Cardiac muscle cell (in vitro differentiated cells and primary cell): ENCODE data around the gene MRPS23. TPM values are rescaled to one million over a fixed set of nuclear protein-coding genes. Genes with fewer than 3 reads are reported as not detected.

ENCODE experiments used
- DNase-seq, 2 donors: peaks; one replicate each; pipeline versions ENCODE4 v3.0.0 to v3.0.0-alpha.2; 2010 to 2017; ENCODE audit warnings: low read depth in 1 of 2, low spot score in 1 of 2
- H3K27ac ChIP-seq: fragments of 200-600 bp; sonication (generic); 2 replicates; pipeline ENCODE4 v1.5.1; 2016
- H3K27me3 ChIP-seq: fragments of 200-600 bp; sonication (generic); 2 replicates; pipeline ENCODE4 v1.6.0; 2016; ENCODE audit warnings: control low read depth
- H3K36me3 ChIP-seq: fragments of 200-600 bp; sonication (generic); 2 replicates; pipeline ENCODE4 v1.5.1; 2016; ENCODE audit warnings: control low read depth
- H3K4me1 ChIP-seq: fragments of 200-600 bp; sonication (generic); 2 replicates; pipeline ENCODE4 v1.8.1; 2017; ENCODE audit warnings: low read depth, mild to moderate bottlenecking, mixed run types
- H3K4me3 ChIP-seq: fragments of 200-600 bp; sonication (generic); 2 replicates; pipeline ENCODE4 v1.5.1; 2016; ENCODE audit warnings: mild to moderate bottlenecking
- H3K9me3 ChIP-seq: fragments of 200-600 bp; sonication (generic); 2 replicates; pipeline ENCODE4 v1.5.1; 2017; ENCODE audit warnings: low read depth, mild to moderate bottlenecking, control low read depth
- CTCF ChIP-seq: IDR thresholded peaks from 2 replicates; pipeline ENCODE4 v1.5.1; 2012; ENCODE audit warnings: low read depth, mild to moderate bottlenecking, low read length
- polyA plus RNA-seq: library from polyadenylated mRNA; unstranded; fragments of >200 nt; fragmentation: Nextera tagmentation; extraction: Ambion mirVana; gene quantifications from 2 replicates; pipeline ENCODE4 v1.2.1, GENCODE V29; 2016
- total RNA-seq: library from RNA; depleted of rRNA; stranded (reverse); fragments of >200 nt; gene quantifications from 2 replicates; pipeline ENCODE4 v1.2.3, GENCODE V29; 2016

MRPS23 gene
- total and polyA plus RNA-seq, 2 experiments from 2014 or later = 24.4 to 87.9 TPM

DNA sequence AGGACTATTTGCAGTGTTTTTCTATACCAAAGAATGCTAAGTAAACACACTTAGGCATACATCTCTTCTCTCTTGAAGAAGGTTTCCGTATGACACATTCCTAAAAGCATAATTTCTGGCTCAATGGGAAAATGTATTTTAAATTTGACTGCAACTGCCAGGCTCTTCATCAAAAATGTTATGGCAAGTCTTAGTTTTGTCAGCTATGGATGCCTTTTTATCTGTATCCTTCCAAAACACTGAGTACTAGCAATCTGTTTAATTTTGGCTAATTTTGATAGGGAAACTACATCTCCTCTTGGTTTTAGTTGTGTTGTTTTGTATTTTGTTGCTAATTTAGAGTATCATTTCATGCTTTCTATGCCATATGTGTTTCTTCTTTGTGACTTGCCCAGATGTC lies 35.4 kb downstream of the MRPS23 start:
- Histone ChIP-seq H3K4me1 (no peaks in the 10 kb centered on the region), H3K36me3 (no peaks in the 10 kb centered on the region), H3K27ac (no peak overlapping the region), H3K27me3 (peaks cover 8% of the 10 kb centered on the region), H3K4me3 (no peak overlapping the region), H3K9me3 (no peaks in the 10 kb centered on the region)
- no peak for TF ChIP-seq CTCF
- DNase-seq = no peak

DNA sequence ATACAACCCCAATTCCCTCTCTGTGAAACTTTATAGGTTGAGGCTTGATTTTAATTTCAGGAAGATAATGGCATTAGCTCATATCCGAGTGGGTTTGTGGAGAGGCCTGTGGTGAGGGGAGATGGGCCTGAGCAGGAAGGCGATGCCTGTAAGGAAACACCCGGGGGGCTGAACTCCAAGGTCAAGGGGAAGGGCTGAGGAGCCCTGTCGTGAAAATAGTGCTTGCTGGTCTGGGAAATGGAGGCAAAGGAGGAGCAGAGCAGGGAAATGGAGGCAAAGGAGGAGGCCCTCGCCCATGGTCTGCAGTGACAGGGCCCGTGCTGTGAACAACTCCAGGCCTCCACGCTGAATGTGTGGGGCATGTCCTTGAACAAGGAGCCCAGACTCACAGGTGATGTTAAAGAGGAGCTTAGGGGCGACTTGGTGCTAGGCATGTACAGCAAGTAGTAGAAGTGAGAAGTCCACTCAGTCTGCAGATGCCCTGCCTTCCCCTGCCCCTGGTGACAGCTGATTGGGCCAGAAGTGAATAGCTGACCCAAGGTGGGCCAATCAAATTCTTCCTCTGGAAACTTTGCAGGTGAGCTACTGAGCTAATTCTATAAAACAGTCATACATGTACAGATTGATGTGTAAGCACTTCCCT lies 38.1 kb downstream of the MRPS23 start:
- no peak for DNase-seq
- Histone ChIP-seq H3K27ac (no peak overlapping the region), H3K36me3 (no peaks in the 10 kb centered on the region), H3K27me3 (peaks cover 12% of the 10 kb centered on the region), H3K4me3 (no peak overlapping the region), H3K4me1 (no peaks in the 10 kb centered on the region), H3K9me3 (no peaks in the 10 kb centered on the region)
- TF ChIP-seq CTCF = no peak

GRCh38 chr17:57810721-57811637 lies 38.9 kb downstream of the MRPS23 start:
- peak; percentile 8 for TF ChIP-seq CTCF
- Histone ChIP-seq H3K36me3 (no peaks in the 10 kb centered on the region), H3K27ac (no peak overlapping the region), H3K4me3 (no peak overlapping the region), H3K4me1 (no peaks in the 10 kb centered on the region), H3K9me3 (no peaks in the 10 kb centered on the region), H3K27me3 (peaks cover 12% of the 10 kb centered on the region)
- DNase-seq = peak in 1 of 2 donors; percentile 82

- H3K9me3 ChIP-seq = no peaks in the 10 kb centered on the region
- H3K27ac ChIP-seq = no peak overlapping the region
- H3K4me3 ChIP-seq = no peak overlapping the region
- H3K27me3 ChIP-seq = peaks cover 15% of the 10 kb centered on the region
- peak in 1 of 2 donors; percentile 22 for DNase-seq
- no peaks in the 10 kb centered on the region for H3K36me3 ChIP-seq
- no peaks in the 10 kb centered on the region for H3K4me1 ChIP-seq
- TF ChIP-seq CTCF = no peak
Observed at GRCh38 chr17:57809879-57810278, 40.0 kb downstream of the MRPS23 start.

DNA sequence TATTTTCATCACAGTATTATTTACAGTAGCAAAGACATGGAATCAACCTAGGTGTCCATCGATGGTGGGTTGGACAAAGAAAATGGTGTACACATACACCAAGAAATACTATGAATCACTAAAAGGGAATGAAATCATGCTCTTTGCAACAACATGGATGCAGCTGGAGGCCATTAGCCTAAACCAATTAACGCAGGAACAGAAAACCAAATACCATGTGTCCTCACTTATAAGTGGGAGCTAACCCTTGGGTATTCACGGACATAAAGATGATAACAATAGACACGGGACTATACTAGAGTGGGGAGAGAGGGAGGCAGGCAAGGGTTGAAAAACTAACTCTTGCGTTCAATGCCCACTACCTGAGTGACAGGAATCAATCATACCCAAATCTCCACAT lies 41.0 kb downstream of the MRPS23 start:
- no peak for DNase-seq

More for the DNA sequence above, 41.0 kb downstream of the MRPS23 start:
- H3K27me3 ChIP-seq = peaks cover 15% of the 10 kb centered on the region
- no peaks in the 10 kb centered on the region for H3K36me3 ChIP-seq
- H3K27ac ChIP-seq = no peak overlapping the region
- H3K4me3 ChIP-seq = no peak overlapping the region
- H3K9me3 ChIP-seq = no peaks in the 10 kb centered on the region
- no peaks in the 10 kb centered on the region for H3K4me1 ChIP-seq
- no peak for TF ChIP-seq CTCF
